Bone marrow (tissue), 2 donors: ENCODE results near the gene SEPTIN2.
"Not testable (repeated sequence)": the region's sequence is repeated elsewhere in the genome, so short reads cannot be mapped to it uniquely, and the experiment has no call there.

Experiments
- DNase-seq, 2 donors: peaks; one replicate each; lab custom pipeline; 2025; lab: John Stamatoyannopoulos, UW

Gene SEPTIN2

GRCh38 chr2:241314226-241315092 is 1.3 kb upstream of the SEPTIN2 start:
- no peak for DNase-seq

DNA sequence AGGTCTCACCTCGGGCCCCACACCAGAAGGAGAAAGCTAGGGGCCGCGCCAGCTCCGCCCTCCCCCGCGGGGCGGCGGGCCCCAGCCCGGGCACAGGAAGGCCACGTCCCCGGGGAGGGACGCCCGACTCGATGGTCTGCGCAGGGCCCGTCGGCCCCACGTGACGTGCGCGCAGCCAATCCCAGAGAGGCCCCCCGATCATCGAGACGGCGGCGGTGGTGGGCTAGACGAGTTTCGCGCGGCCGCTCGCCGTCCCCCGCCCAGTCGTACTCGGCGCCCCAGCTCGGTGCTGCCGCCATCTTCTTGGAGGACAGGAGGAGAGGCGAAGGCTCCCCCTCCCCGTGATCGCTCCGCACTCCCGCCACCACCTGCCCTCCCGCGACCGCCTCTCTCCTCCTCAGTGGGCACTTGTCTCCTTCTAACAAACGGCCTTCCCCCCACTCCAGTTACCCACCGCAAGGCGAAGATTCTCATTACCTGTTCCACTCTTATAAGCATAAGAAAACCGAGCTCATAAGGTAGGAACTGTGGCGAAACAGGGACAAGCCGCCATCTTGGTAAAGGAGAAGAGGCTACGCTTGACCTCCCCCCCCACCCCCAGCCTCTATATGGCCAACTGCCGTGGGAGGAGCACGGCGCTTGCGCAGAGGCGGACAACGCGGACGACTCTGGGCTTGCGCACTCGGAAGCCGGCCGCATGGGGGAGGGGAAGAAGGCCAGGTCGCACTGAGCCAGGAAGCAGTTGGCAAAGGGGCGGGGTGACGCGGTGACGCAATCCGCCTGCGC is 439 bp upstream of the SEPTIN2 start, which contains the start of gene HDLBP:
Gene HDLBP, minus strand, starts transcription at position 580 of the 786 bp plus-strand sequence. CDS start 48,803 bp downstream, outside the sequence.
- DNase-seq: peak; percentile 96 to 99

GRCh38 chr2:241316825-241317224 is 1.1 kb downstream of the SEPTIN2 start:
- no peak for DNase-seq

GRCh38 chr2:241317391-241317790 is 1.7 kb downstream of the SEPTIN2 start:
- DNase-seq: peak in 1 of 2 donors; percentile 31

DNA sequence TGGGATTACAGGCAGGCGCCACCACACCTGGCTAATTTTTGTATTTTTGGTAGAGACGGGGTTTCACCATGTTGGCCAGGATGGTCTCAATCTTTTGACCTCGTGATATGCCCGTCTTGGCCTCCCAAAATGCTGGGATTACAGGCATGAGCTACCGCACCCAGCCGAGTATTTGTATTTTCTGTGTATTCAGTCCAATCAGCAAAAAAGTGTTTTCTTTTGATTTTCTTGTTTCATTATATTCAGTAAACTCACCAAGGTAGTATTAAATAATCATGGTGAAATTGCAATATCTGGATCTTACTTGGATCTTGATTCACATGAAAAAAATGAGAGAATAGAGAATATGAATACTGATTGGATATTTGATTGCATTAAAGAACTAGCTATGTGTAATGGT is 3.1 kb downstream of the SEPTIN2 start:
- DNase-seq: not testable (repeated sequence)

- no peak for DNase-seq
Observed at GRCh38 chr2:241320394-241320793, 4.7 kb downstream of the SEPTIN2 start.

DNA sequence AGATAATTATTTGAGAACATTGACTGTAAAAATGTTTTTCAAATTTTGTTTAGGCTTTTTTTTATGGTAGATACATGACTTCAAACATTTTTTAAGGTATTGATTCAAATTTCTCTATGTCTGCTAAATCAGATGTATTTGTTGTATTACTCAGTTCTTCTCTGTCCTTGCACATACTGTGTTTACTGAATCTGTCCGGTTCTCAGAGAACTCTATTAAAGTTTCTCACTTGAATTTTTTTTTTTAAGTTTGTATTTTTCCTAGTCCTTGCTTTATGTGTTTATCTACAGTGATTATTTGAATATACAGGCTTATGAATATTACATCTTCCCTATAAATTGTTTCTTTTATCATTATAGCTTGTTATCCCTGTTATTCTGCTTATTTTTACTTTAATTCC is 5.3 kb downstream of the SEPTIN2 start:
- DNase-seq: no peak

- no peak for DNase-seq
Observed at GRCh38 chr2:241321886-241322285, 6.2 kb downstream of the SEPTIN2 start.

- no peak for DNase-seq
Observed at GRCh38 chr2:241323778-241324177, 8.1 kb downstream of the SEPTIN2 start.

DNA sequence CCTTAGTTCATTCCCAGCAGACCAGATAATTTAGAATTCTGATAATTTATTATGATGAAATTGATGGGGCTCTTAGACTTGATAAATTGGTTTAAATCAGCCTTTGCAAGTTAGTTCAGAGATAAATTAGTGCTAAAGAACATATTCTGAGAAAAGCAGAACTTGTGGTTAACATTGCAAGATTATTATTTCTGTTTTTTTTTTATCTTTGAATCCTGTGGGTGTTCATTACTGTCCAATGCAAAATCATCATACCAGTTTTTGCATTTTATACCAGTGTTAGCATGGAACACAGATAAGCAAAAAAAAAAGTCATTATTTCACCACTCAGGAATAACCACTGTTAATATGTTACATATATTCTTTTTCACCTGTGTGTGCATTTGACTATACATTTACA is 9.1 kb downstream of the SEPTIN2 start:
- no peak for DNase-seq

GRCh38 chr2:241325257-241325656 is 9.5 kb downstream of the SEPTIN2 start:
- DNase-seq: no peak

DNA sequence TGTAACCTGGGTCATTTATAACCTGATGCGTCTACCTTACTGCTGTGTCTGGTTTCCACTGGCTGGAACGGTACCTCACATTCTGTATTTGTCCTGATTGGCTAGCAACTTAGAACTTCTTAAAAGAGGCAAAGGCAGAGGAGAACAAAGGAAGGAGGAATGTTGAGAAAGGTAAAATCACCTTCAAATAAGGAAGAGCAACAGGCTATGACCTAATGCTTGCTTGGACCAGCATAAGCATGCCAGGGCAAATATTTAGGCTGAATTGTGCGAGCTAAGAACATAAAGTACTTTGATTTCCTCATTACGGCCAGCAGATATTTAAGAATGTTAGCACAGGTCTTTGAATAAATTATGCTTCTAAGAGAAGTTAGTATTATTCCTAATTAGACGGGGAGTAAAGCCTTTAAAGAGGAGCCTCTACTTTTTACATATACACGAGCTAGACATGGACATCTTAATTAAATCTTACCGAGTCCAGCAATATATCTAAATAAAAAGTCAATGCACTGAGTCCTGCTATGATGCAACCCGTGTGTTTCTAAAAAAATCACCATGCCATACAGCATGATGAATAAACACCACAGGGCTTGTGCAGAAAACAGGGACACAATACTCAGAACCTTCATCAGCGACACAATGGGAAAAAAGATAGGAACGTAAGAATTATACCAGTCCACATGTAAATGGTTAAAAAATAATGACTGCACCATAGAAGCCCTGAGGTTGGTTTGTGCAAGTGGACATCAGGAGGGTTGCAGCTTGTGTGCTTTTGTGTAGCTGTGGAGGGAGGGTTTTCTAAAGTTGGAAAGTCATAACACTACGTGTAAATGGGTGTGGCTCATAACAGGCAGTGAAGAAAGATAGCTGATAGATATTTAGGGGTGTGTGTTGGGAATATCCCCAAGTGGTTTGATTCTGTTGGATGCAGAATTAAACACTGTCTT is 14.2 kb downstream of the SEPTIN2 start:
- DNase-seq: no peak

DNA sequence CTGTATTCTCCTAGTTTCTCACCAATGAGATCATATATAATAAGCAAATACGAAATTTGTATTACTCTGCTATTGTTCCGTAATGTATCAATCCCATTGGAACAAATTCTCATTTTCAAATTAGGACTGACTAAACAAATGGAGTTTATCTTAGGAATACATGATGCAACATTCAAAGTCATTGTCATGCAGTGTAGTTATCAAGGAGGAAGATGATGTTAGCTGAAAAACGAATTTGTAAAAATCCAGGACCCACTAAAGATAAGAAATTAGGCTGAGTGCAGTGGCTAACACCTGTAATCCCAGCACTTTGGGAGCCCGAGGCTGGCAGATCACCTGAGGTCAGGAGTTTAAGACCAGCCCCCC is 14.9 kb downstream of the SEPTIN2 start:
- no peak for DNase-seq

DNA sequence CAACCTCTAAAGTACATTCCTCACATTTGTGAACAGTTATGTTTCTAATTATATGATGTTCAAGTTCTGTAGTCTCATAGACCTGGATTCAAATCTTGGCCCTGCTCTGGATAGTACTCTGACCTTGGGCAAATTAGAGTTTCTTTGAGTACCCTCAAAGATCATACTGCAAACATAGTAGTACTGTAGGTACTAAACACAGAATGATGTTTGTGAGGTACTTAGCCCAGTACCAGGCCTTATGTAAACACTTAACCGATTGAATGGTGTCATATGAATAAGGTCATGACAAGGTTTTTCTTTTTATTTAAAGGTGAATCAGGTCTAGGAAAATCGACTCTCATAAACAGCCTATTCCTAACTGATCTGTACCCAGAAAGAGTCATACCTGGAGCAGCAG is 19.1 kb downstream of the SEPTIN2 start:
- DNase-seq: no peak

- DNase-seq: no peak
Observed at GRCh38 chr2:241339839-241340630, 24.3 kb downstream of the SEPTIN2 start.

GRCh38 chr2:241340631-241341163 is 25.0 kb downstream of the SEPTIN2 start:
- DNase-seq: no peak

- DNase-seq: no peak
Observed at GRCh38 chr2:241344925-241345651, 29.4 kb downstream of the SEPTIN2 start.

GRCh38 chr2:241349941-241350340 is 34.2 kb downstream of the SEPTIN2 start:
- no peak for DNase-seq

DNA sequence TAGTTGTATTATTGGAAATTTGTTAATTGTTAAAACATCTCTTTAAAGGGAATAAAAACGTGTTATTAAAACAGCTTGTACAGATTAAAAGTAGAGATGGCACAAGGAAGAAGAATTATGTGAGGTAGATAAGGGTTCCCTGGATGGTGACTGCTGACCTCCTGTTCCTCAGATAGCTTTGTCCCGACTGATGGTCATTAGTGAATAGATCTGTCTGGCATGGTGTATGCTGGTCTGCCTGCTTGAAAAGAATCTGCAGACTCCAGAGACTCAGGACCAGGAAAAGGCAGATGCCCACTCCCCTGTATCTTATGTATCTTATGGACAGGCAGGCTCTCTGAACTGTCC is 34.8 kb downstream of the SEPTIN2 start:
- DNase-seq: no peak
